H1 (cell line): ENCODE results near the gene SERTAD2. TPM values are rescaled to one million over a fixed set of nuclear protein-coding genes. Genes with fewer than 3 reads are reported as not detected.

Experiments used
- CTCF ChIA-PET: fragments of 300-600 bp; sonication (Branson Sonifier 250); formaldehyde crosslinking; loops from one replicate; lab custom pipeline; 2021; ENCODE audit not compliant: partially characterized antibody; lab: Charles Lee
- POLR2A ChIA-PET: fragments of 300-600 bp; sonication (Branson Sonifier 250); formaldehyde crosslinking; loops from one replicate; lab custom pipeline; 2021; ENCODE audit warnings: inconsistent platforms; ENCODE audit not compliant: partially characterized antibody; lab: Charles Lee
- DNase-seq, 2 experiments: peaks; one replicate each; pipeline versions ENCODE4 v3.0.0 to v3.0.0-alpha.2; 2010 to 2022; ENCODE audit warnings: low spot score in 2 of 2, low read depth in 1 of 2, mixed read lengths in 1 of 2
- FAIRE-seq: peaks from 2 replicates; lab custom pipeline; 2011; peaks lifted over from hg19 to GRCh38; lab: Jason Lieb, UNC
- H2AFZ ChIP-seq: 2 replicates; pipeline ENCODE4 v1.8.1; 2012; ENCODE audit warnings: low read length, inconsistent platforms
- H2AK5ac ChIP-seq: 2 replicates; pipeline ENCODE4 v1.6.1; 2013; ENCODE audit warnings: low read depth, low read length
- H2BK120ac ChIP-seq: replicated peaks from 2 replicates; pipeline ENCODE3; 2013; ENCODE audit warnings: low read depth, low read length, inconsistent platforms
- H2BK12ac ChIP-seq: 2 replicates; pipeline ENCODE4 v1.6.1; 2013; ENCODE audit warnings: low read depth, low read length
- H2BK15ac ChIP-seq: 2 replicates; pipeline ENCODE4 v1.6.1; 2013; ENCODE audit warnings: low read length
- H2BK20ac ChIP-seq: 2 replicates; pipeline ENCODE4 v1.6.1; 2013; ENCODE audit warnings: low read length
- H2BK5ac ChIP-seq: 2 replicates; pipeline ENCODE4 v1.6.1; 2013; ENCODE audit warnings: low read depth, low read length
- H3K14ac ChIP-seq: 2 replicates; pipeline ENCODE4 v1.6.1; 2013; ENCODE audit warnings: inconsistent platforms; ENCODE audit not compliant: insufficient read length
- H3K18ac ChIP-seq: 2 replicates; pipeline ENCODE4 v1.6.1; 2013; ENCODE audit warnings: low read length; ENCODE audit errors: extremely low read depth
- H3K23ac ChIP-seq: 2 replicates; pipeline ENCODE4 v1.6.1; 2013; ENCODE audit warnings: inconsistent platforms; ENCODE audit not compliant: insufficient read length
- H3K23me2 ChIP-seq: 2 replicates; pipeline ENCODE4 v1.6.1; 2013; ENCODE audit warnings: low read depth, low read length
- H3K27ac ChIP-seq: 2 replicates; pipeline ENCODE4 v1.6.1; 2011; ENCODE audit warnings: low read depth, low read length, inconsistent platforms
- H3K27me3 ChIP-seq, 4 experiments: replicated peaks in 1 of 4; 1 replicate in 1 of 4; 2 replicates in 3 of 4; pipeline versions ENCODE4 v1.6.1 to v1.8.1; 2011 to 2013; ENCODE audit warnings: low read length in 3 of 4, mild to moderate bottlenecking in 3 of 4, inconsistent platforms in 2 of 4, mixed read lengths in 2 of 4, moderate library complexity in 1 of 4; ENCODE audit not compliant: control insufficient read depth in 3 of 4, insufficient read depth in 3 of 4; ENCODE audit errors: extremely low read depth in 1 of 4
- H3K36me3 ChIP-seq, 4 experiments: 2 replicates each; pipeline versions ENCODE4 v1.6.1 to v1.8.1; 2011 to 2013; ENCODE audit warnings: mild to moderate bottlenecking in 4 of 4, low read length in 3 of 4, moderate library complexity in 2 of 4, control low read depth in 1 of 4, inconsistent platforms in 1 of 4; ENCODE audit not compliant: insufficient read depth in 4 of 4, control insufficient read depth in 2 of 4
- H3K4ac ChIP-seq: replicated peaks from 2 replicates; pipeline ENCODE3; 2013; ENCODE audit warnings: low read length, low read depth, mixed read lengths, inconsistent platforms; ENCODE audit not compliant: insufficient read length
- H3K4me1 ChIP-seq, 4 experiments: replicated peaks in 1 of 4; 1 replicate in 1 of 4; 2 replicates in 3 of 4; pipeline versions ENCODE4 v1.6.1 to v1.8.1; 2011 to 2013; ENCODE audit warnings: low read length in 3 of 4, inconsistent platforms in 2 of 4, mixed read lengths in 1 of 4; ENCODE audit not compliant: insufficient read depth in 4 of 4, control insufficient read depth in 3 of 4
- H3K4me2 ChIP-seq, 2 experiments: 2 replicates each; pipeline versions ENCODE4 v1.6.1 to v1.8.1; 2011 to 2013; ENCODE audit warnings: low read depth in 2 of 2, low read length in 2 of 2, control low read depth in 1 of 2, inconsistent platforms in 1 of 2, mild to moderate bottlenecking in 1 of 2; ENCODE audit not compliant: insufficient read depth in 1 of 2
- H3K4me3 ChIP-seq, 4 experiments: fragments of 200-600, 300-600 bp in 1 of 4; sonication (generic), shearing (Covaris generic), sonication (Bioruptor Twin) in 1 of 4; 2 replicates each; pipeline versions ENCODE4 v1.5.1 to v1.8.1; 2011 to 2016; ENCODE audit warnings: low read length in 4 of 4, low read depth in 3 of 4, control low read depth in 2 of 4, inconsistent platforms in 2 of 4, mild to moderate bottlenecking in 2 of 4, mixed read lengths in 1 of 4, moderate library complexity in 1 of 4; ENCODE audit not compliant: insufficient read depth in 2 of 4; ENCODE audit errors: extremely low read depth in 1 of 4
- H3K56ac ChIP-seq: replicated peaks from 2 replicates; pipeline ENCODE3; 2013; ENCODE audit warnings: low read depth, mild to moderate bottlenecking, mixed read lengths, low read length, inconsistent platforms; ENCODE audit not compliant: insufficient read length
- H3K79me1 ChIP-seq: 2 replicates; pipeline ENCODE4 v1.6.1; 2013; ENCODE audit warnings: low read depth, low read length, control low read depth
- H3K79me2 ChIP-seq, 2 experiments: 2 replicates each; pipeline versions ENCODE4 v1.6.1 to v1.8.1; 2012 to 2013; ENCODE audit warnings: low read length in 2 of 2, mild to moderate bottlenecking in 2 of 2, inconsistent platforms in 1 of 2; ENCODE audit not compliant: insufficient read depth in 2 of 2, control insufficient read depth in 1 of 2
- H3K9ac ChIP-seq, 4 experiments: replicated peaks in 1 of 4; 1 replicate in 1 of 4; 2 replicates in 3 of 4; pipeline versions ENCODE4 v1.6.1 to v1.8.1; 2011 to 2013; ENCODE audit warnings: low read depth in 3 of 4, low read length in 3 of 4, control low read depth in 2 of 4, mild to moderate bottlenecking in 2 of 4, moderate library complexity in 2 of 4, inconsistent platforms in 1 of 4; ENCODE audit errors: extremely low read depth in 1 of 4
- H3K9me3 ChIP-seq, 2 experiments: 2 replicates each; pipeline versions ENCODE4 v1.6.1 to v1.8.1; 2012 to 2013; ENCODE audit warnings: mild to moderate bottlenecking in 2 of 2, moderate library complexity in 2 of 2, control low read depth in 1 of 2, inconsistent platforms in 1 of 2, low read depth in 1 of 2, low read length in 1 of 2, mixed read lengths in 1 of 2; ENCODE audit not compliant: insufficient read depth in 2 of 2
- H4K20me1 ChIP-seq, 2 experiments: replicated peaks in 1 of 2; 2 replicates each; pipeline versions ENCODE3 to v1.8.1; 2011 to 2013; ENCODE audit warnings: inconsistent platforms in 2 of 2, low read length in 2 of 2, mild to moderate bottlenecking in 1 of 2; ENCODE audit not compliant: insufficient read depth in 2 of 2, control insufficient read depth in 1 of 2
- H4K5ac ChIP-seq: 2 replicates; pipeline ENCODE4 v1.6.1; 2013; ENCODE audit warnings: low read length, low read depth, mixed read lengths, inconsistent platforms; ENCODE audit not compliant: insufficient read length
- H4K8ac ChIP-seq: 2 replicates; pipeline ENCODE4 v1.8.0; 2013; ENCODE audit warnings: mild to moderate bottlenecking, moderate library complexity, low read length, inconsistent platforms; ENCODE audit not compliant: insufficient read depth; ENCODE audit errors: extremely low read depth
- H4K91ac ChIP-seq: replicated peaks from 2 replicates; pipeline ENCODE3; 2013; ENCODE audit warnings: low read length, mixed read lengths, inconsistent platforms; ENCODE audit not compliant: insufficient read length
- BCL11A ChIP-seq, 2 experiments: IDR thresholded peaks; one replicate each; pipeline ENCODE4 v1.6.1; 2011; ENCODE audit warnings: low read depth in 2 of 2, low read length in 2 of 2, mild to moderate bottlenecking in 2 of 2
- EGR1 ChIP-seq: IDR thresholded peaks from 2 replicates; pipeline ENCODE4 v1.6.1; 2011; ENCODE audit warnings: low read depth, low read length, borderline replicate concordance
- NRF1 ChIP-seq: IDR thresholded peaks from 2 replicates; pipeline ENCODE4 v1.6.1; 2011; ENCODE audit warnings: mild to moderate bottlenecking, low read depth, low read length, improper control_type of control experiment
- POLR2A ChIP-seq, 2 experiments: IDR thresholded peaks; 1 replicate in 1 of 2; 2 replicates in 1 of 2; pipeline ENCODE4 v1.6.1; 2011; ENCODE audit warnings: low read depth in 2 of 2, low read length in 2 of 2, mild to moderate bottlenecking in 2 of 2; ENCODE audit errors: control extremely low read depth in 1 of 2
- RBBP5 ChIP-seq: IDR thresholded peaks from 2 replicates; pipeline ENCODE4 v1.7.1; 2012; ENCODE audit warnings: low read depth, mild to moderate bottlenecking, inconsistent platforms, low read length, moderate library complexity, borderline replicate concordance
- SAP30 ChIP-seq: fragments of 300-600 bp; sonication (generic); IDR thresholded peaks from 2 replicates; pipeline ENCODE4 v1.7.1; 2012; ENCODE audit warnings: low read length, moderate library complexity, mild to moderate bottlenecking, inconsistent platforms; ENCODE audit not compliant: insufficient read depth, insufficient replicate concordance
- SRF ChIP-seq: IDR thresholded peaks from 2 replicates; pipeline ENCODE4 v1.6.1; 2011; ENCODE audit warnings: mild to moderate bottlenecking, low read depth, low read length, moderate library complexity
- WGBS, 2 experiments: shearing (Covaris generic) in 1 of 2; methylation state at CpG; one replicate each; pipeline versions ENCODE4 v1.1.6 to v1.1.7; 2013 to 2015; ENCODE audit warnings: low lambda C conversion rate in 2 of 2, mixed read lengths in 2 of 2, inconsistent platforms in 1 of 2, low coverage in 1 of 2, missing lambda C conversion rate in 1 of 2; ENCODE audit not compliant: insufficient replicate concordance in 2 of 2, insufficient coverage in 1 of 2, insufficient read length in 1 of 2; ENCODE audit errors: extremely low coverage in 1 of 2, missing lambda C conversion rate in 1 of 2; 5-methylcytosine and 5-hydroxymethylcytosine counted together
- polyA plus RNA-seq, 7 experiments: library from polyadenylated mRNA; depleted of rRNA in 3 of 7; stranded (reverse) in 5 of 7; unstranded in 2 of 7; fragments of >200 nt in 5 of 7; fragments of 200-250 nt in 2 of 7; gene quantifications; 1 replicate in 5 of 7; 2 replicates in 1 of 7; 4 replicates in 1 of 7; pipeline versions ENCODE4 v1.2.1 to v1.2.3, GENCODE V29; 2011 to 2013; ENCODE audit warnings: missing spikeins in 2 of 7, mixed read lengths in 2 of 7
- total RNA-seq: library from RNA; stranded (reverse); fragmentation: NEBNext Ultra II Directional; extraction: Animal tissue kit (Norgen Biotek cat#: 25700); gene quantifications from 2 replicates; pipeline ENCODE4 v1.2.1, GENCODE V29; 2021

SERTAD2 gene
- total and polyA plus RNA-seq, 2 of the 8 experiments (the other 6 are each of a cell fraction or from before 2014, with no cell fraction given), result 2.9 to 4.5 TPM

- Histone ChIP-seq H3K4ac (no peak overlapping the region), H3K56ac (no peak overlapping the region), H2BK20ac (no peak overlapping the region), H3K23me2 (no peaks in the 10 kb centered on the region), H3K27me3 (no peaks in the 10 kb centered on the region), H2BK5ac (no peak overlapping the region), H2AFZ (no peak overlapping the region), H3K9ac (no peak overlapping the region), H3K9me3 (no peaks in the 10 kb centered on the region), H2AK5ac (no peak overlapping the region), H4K8ac (no peak overlapping the region), H3K23ac (no peak overlapping the region), H3K36me3 (no peaks in the 10 kb centered on the region), H3K4me1 (peaks cover 0 to 7% (median 0%) of the 10 kb centered on the region in 4 experiments; a peak in 1 of 7 replicates), H4K20me1 (no peaks in the 10 kb centered on the region), H3K79me1 (no peaks in the 10 kb centered on the region), H3K79me2 (no peaks in the 10 kb centered on the region), H4K5ac (no peak overlapping the region), H3K14ac (no peak overlapping the region), H4K91ac (no peak overlapping the region), H3K4me3 (no peak overlapping the region), H2BK120ac (no peak overlapping the region), H3K18ac (no peak overlapping the region), H3K4me2 (no peak overlapping the region), H2BK15ac (no peak overlapping the region), H3K27ac (no peak overlapping the region), H2BK12ac (no peak overlapping the region)
- FAIRE-seq, result no peak
- no peak for DNase-seq
- ChIA-PET POLR2A (no interaction called here), CTCF (interaction anchor here (1.0 to 1.4 kb wide), 5 partner anchors 18 to 50 kb away, joined by 3 to 6 read pairs (median 4); partner anchors contain the start of gene SERTAD2)
- TF ChIP-seq RBBP5, result no peak
- TF ChIP-seq EGR1, result no peak
- TF ChIP-seq SAP30, result no peak
- no peak for TF ChIP-seq BCL11A (IDR thresholded peaks at IDR 0.05; ENCODE audit: low read depth in 2 of 2, low read length in 2 of 2)
- no peak for TF ChIP-seq SRF
- TF ChIP-seq POLR2A (IDR thresholded peaks at IDR 0.05; ENCODE audit: control extremely low read depth in 1 of 2, low read depth in 2 of 2, low read length in 2 of 2), result no peak
- TF ChIP-seq NRF1, result no peak
- WGBS, 2 experiments, result 89% methylated on average over 1 of the region's 1 CpG; no CpG with 5 or more reads in 1 of the 2 experiments
Observed at GRCh38 chr2:64696636-64697035, 42.9 kb upstream of the SERTAD2 start.
